HG03025 (cell line): ENCODE measurements around the gene LRRC15.

Source experiments
- ATAC-seq: cut with Tn5 transposase; IDR thresholded peaks from one replicate; pipeline ENCODE4 v1.9.1; 2021; ENCODE audit warnings: mild to moderate bottlenecking, moderate library complexity; ENCODE audit not compliant: unreplicated experiment, low FRiP score

The LRRC15 gene

GRCh38 chr3:194321693-194322640 lies 47.6 kb downstream of the LRRC15 start:
- no peak for ATAC-seq

GRCh38 chr3:194320744-194321243 lies 48.7 kb downstream of the LRRC15 start:
- no peak for ATAC-seq

- no peak for ATAC-seq
Observed at GRCh38 chr3:194320100-194320499, 49.4 kb downstream of the LRRC15 start.

- ATAC-seq: no peak
Observed at GRCh38 chr3:194318511-194319161, 50.9 kb downstream of the LRRC15 start.

- no peak for ATAC-seq
Observed at GRCh38 chr3:194316918-194317317, 52.6 kb downstream of the LRRC15 start.

- ATAC-seq: no peak
Observed at GRCh38 chr3:194315965-194316361, 53.6 kb downstream of the LRRC15 start.

- peak; percentile 81 for ATAC-seq
Observed at GRCh38 chr3:194315088-194315964, 54.2 kb downstream of the LRRC15 start.

GRCh38 chr3:194314388-194315068 lies 55.0 kb downstream of the LRRC15 start:
- ATAC-seq: no peak

- ATAC-seq: no peak
Observed at GRCh38 chr3:194313560-194314387, 55.8 kb downstream of the LRRC15 start.

GRCh38 chr3:194312743-194313281 lies 56.7 kb downstream of the LRRC15 start:
- ATAC-seq: no peak

- no peak for ATAC-seq
Observed at GRCh38 chr3:194312186-194312742, 57.3 kb downstream of the LRRC15 start.

GRCh38 chr3:194311000-194311399 lies 58.5 kb downstream of the LRRC15 start:
- ATAC-seq: no peak

- no peak for ATAC-seq
Observed at GRCh38 chr3:194310060-194310835, 59.3 kb downstream of the LRRC15 start.

GRCh38 chr3:194308601-194309449 lies 60.7 kb downstream of the LRRC15 start:
- ATAC-seq: no peak

GRCh38 chr3:194307849-194308248 lies 61.7 kb downstream of the LRRC15 start:
- no peak for ATAC-seq

- peak; percentile 51 for ATAC-seq
Observed at GRCh38 chr3:194306771-194307640, 62.5 kb downstream of the LRRC15 start.
